GM23248 (cell line): ENCODE results near the gene C1orf122. TPM values are rescaled to one million over a fixed set of nuclear protein-coding genes. Genes with fewer than 3 reads are reported as not detected.

Experiments
- DNase-seq: peaks from one replicate; pipeline ENCODE4 v3.0.0-alpha.2; 2015
- H2AFZ ChIP-seq: fragments of 200-600 bp; sonication (generic); 2 replicates; pipeline ENCODE4 v1.6.1; 2016; ENCODE audit warnings: antibody characterized with exemption
- H3F3A ChIP-seq: fragments of 200-600 bp; sonication (generic); 2 replicates; pipeline ENCODE4 v1.6.1; 2016; ENCODE audit warnings: mild to moderate bottlenecking, antibody characterized with exemption, mixed run types; ENCODE audit not compliant: insufficient read depth
- H3K27ac ChIP-seq: fragments of 200-600 bp; sonication (generic); 2 replicates; pipeline ENCODE4 v1.5.1; 2016; ENCODE audit warnings: mild to moderate bottlenecking
- H3K27me3 ChIP-seq: fragments of 200-600 bp; sonication (generic); replicated peaks from 2 replicates; pipeline ENCODE4 v1.6.1; 2016; ENCODE audit warnings: mild to moderate bottlenecking; ENCODE audit not compliant: insufficient read depth
- H3K36me3 ChIP-seq: fragments of 200-600 bp; sonication (generic); 2 replicates; pipeline ENCODE4 v1.6.1; 2016; ENCODE audit warnings: low read depth, mild to moderate bottlenecking
- H3K4me1 ChIP-seq: fragments of 200-600 bp; sonication (generic); 2 replicates; pipeline ENCODE4 v1.6.1; 2016; ENCODE audit warnings: mild to moderate bottlenecking; ENCODE audit not compliant: insufficient read depth
- H3K4me2 ChIP-seq: fragments of 200-600 bp; sonication (generic); one replicate; pipeline ENCODE4 v1.6.1; 2016; ENCODE audit warnings: mild to moderate bottlenecking; ENCODE audit not compliant: unreplicated experiment
- H3K4me3 ChIP-seq: fragments of 200-600 bp; sonication (generic); 2 replicates; pipeline ENCODE4 v1.5.1; 2016; ENCODE audit warnings: mild to moderate bottlenecking
- H3K79me2 ChIP-seq: fragments of 200-600 bp; sonication (generic); 2 replicates; pipeline ENCODE4 v1.6.1; 2016; ENCODE audit warnings: mild to moderate bottlenecking; ENCODE audit not compliant: insufficient read depth
- H3K9ac ChIP-seq: fragments of 200-600 bp; sonication (generic); 2 replicates; pipeline ENCODE4 v1.6.1; 2016; ENCODE audit warnings: mild to moderate bottlenecking
- H3K9me2 ChIP-seq: fragments of 200-600 bp; sonication (generic); 2 replicates; pipeline ENCODE4 v1.6.1; 2016; ENCODE audit warnings: mixed run types, mild to moderate bottlenecking, moderate library complexity; ENCODE audit not compliant: insufficient read depth
- H3K9me3 ChIP-seq: fragments of 200-600 bp; sonication (generic); one replicate; pipeline ENCODE4 v1.6.1; 2017; ENCODE audit warnings: low read depth
- H4K20me1 ChIP-seq: fragments of 200-600 bp; sonication (generic); 2 replicates; pipeline ENCODE4 v1.6.0; 2016; ENCODE audit not compliant: insufficient read depth
- EZH2 ChIP-seq: fragments of 200-600 bp; sonication (generic); IDR thresholded peaks from 2 replicates; pipeline ENCODE4 v1.6.1; 2018; ENCODE audit warnings: antibody characterized with exemption, mild to moderate bottlenecking; ENCODE audit not compliant: insufficient read depth, poor library complexity, severe bottlenecking
- EZH2phosphoT487 ChIP-seq: fragments of 200-600 bp; sonication (generic); IDR thresholded peaks from 2 replicates; pipeline ENCODE4 v1.6.1; 2018; ENCODE audit warnings: antibody characterized with exemption, moderate library complexity, mild to moderate bottlenecking, low read depth; ENCODE audit not compliant: insufficient read depth
- WGBS, 2 experiments: methylation state at CpG; one replicate each; pipeline ENCODE4 v1.1.6; 2015 to 2017; ENCODE audit warnings: low lambda C conversion rate in 2 of 2, low coverage in 1 of 2; ENCODE audit errors: missing lambda C conversion rate in 2 of 2; 5-methylcytosine and 5-hydroxymethylcytosine counted together
- in situ Hi-C: fragments of 300-500 bp; cut with MboI; formaldehyde crosslinking; loops from 2 replicates; pipeline ENCODE4 v1.15.0; 2020
- polyA plus RNA-seq: library from polyadenylated mRNA; unstranded; fragments of >200 nt; fragmentation: Nextera tagmentation; extraction: Ambion mirVana; gene quantifications from 2 replicates; pipeline ENCODE4 v1.2.1, GENCODE V29; 2016
- total RNA-seq: library from RNA; depleted of rRNA; stranded (reverse); fragments of >200 nt; shearing (Covaris generic); gene quantifications from 2 replicates; pipeline ENCODE4 v1.2.3, GENCODE V29; 2014

The C1orf122 gene
- total and polyA plus RNA-seq, 2 experiments from 2014 or later, result 103 to 110 TPM

- Histone ChIP-seq H2AFZ (no peak overlapping the region), H3K27ac (no peak overlapping the region; the same call in 1 of the 2 replicates), H4K20me1 (no peaks in the 10 kb centered on the region), H3K4me2 (no peak overlapping the region), H3K27me3 (no peaks in the 10 kb centered on the region), H3K9me2 (no peaks in the 10 kb centered on the region), H3K4me3 (no peak overlapping the region), H3K79me2 (peaks cover 20% of the 10 kb centered on the region), H3K9me3 (no peaks in the 10 kb centered on the region), H3F3A (no peaks in the 10 kb centered on the region), H3K9ac (no peak overlapping the region), H3K36me3 (peaks cover 50% of the 10 kb centered on the region), H3K4me1 (no peaks in the 10 kb centered on the region)
- no peak for DNase-seq
- TF ChIP-seq EZH2phosphoT487 (no peak), EZH2 (no peak)
- in situ Hi-C loops, result no loop called here
- WGBS, 2 experiments, result 80 to 87% methylated on average over 2 of the region's 2 CpGs
These were observed 16.4 kb downstream of the C1orf122 start for GRCh38 chr1:37824001-37824400.

GRCh38 chr1:37825506-37825905 is 17.9 kb downstream of the C1orf122 start:
- no peaks in the 10 kb centered on the region for H3F3A ChIP-seq
- H3K27ac ChIP-seq, result no peak overlapping the region
- H3K79me2 ChIP-seq, result peaks cover 17% of the 10 kb centered on the region
- no peaks in the 10 kb centered on the region for H3K4me1 ChIP-seq
- WGBS, 2 experiments, result 51 to 64% methylated on average over 2 of the region's 2 CpGs
- no peaks in the 10 kb centered on the region for H3K27me3 ChIP-seq
- no peaks in the 10 kb centered on the region for H4K20me1 ChIP-seq
- DNase-seq, result no peak
- H3K4me3 ChIP-seq, result no peak overlapping the region
- no peaks in the 10 kb centered on the region for H3K9me2 ChIP-seq
- no peak overlapping the region for H3K9ac ChIP-seq
- no peak for TF ChIP-seq EZH2phosphoT487
- TF ChIP-seq EZH2, result no peak
- no peak overlapping the region for H3K4me2 ChIP-seq
- no peaks in the 10 kb centered on the region for H3K9me3 ChIP-seq
- no peak overlapping the region for H2AFZ ChIP-seq
- in situ Hi-C loops, result no loop called here
- H3K36me3 ChIP-seq, result peaks cover 46% of the 10 kb centered on the region

GRCh38 chr1:37828410-37829074 is 21.0 kb downstream of the C1orf122 start:
- Histone ChIP-seq H4K20me1 (no peaks in the 10 kb centered on the region), H3K9me2 (no peaks in the 10 kb centered on the region), H3K4me3 (no peak overlapping the region), H3K27ac (no peak overlapping the region), H3K9ac (no peak overlapping the region), H3K9me3 (no peaks in the 10 kb centered on the region), H3K4me2 (no peak overlapping the region), H3F3A (no peaks in the 10 kb centered on the region), H3K27me3 (no peaks in the 10 kb centered on the region), H3K79me2 (peaks cover 12% of the 10 kb centered on the region; the same call in 1 of the 2 replicates), H3K4me1 (no peaks in the 10 kb centered on the region), H2AFZ (no peak overlapping the region), H3K36me3 (peaks cover 44% of the 10 kb centered on the region)
- 92 to 94% methylated on average over 12 of the region's 12 CpGs for WGBS, 2 experiments
- in situ Hi-C loops, result no loop called here
- no peak for TF ChIP-seq EZH2phosphoT487
- no peak for TF ChIP-seq EZH2
- no peak for DNase-seq

GRCh38 chr1:37831109-37831508 is 23.5 kb downstream of the C1orf122 start:
- Histone ChIP-seq H3K27ac (no peak overlapping the region), H3K27me3 (no peaks in the 10 kb centered on the region), H3K9me2 (no peaks in the 10 kb centered on the region), H3K36me3 (peaks cover 63% of the 10 kb centered on the region), H3K4me2 (no peak overlapping the region), H3K4me1 (no peaks in the 10 kb centered on the region), H3K9me3 (no peaks in the 10 kb centered on the region), H4K20me1 (no peaks in the 10 kb centered on the region), H3F3A (no peaks in the 10 kb centered on the region), H2AFZ (no peak overlapping the region), H3K4me3 (no peak overlapping the region), H3K9ac (no peak overlapping the region), H3K79me2 (peaks cover 12% of the 10 kb centered on the region; the same call in 1 of the 2 replicates)
- TF ChIP-seq EZH2, result no peak
- no peak for TF ChIP-seq EZH2phosphoT487
- in situ Hi-C loops, result no loop called here
- WGBS, 2 experiments, result 89 to 95% methylated on average over 4 of the region's 4 CpGs
- DNase-seq, result no peak
